PC-3 (cell line): ENCODE results near the gene UMODL1. TPM values are rescaled to one million over a fixed set of nuclear protein-coding genes. Genes with fewer than 3 reads are reported as not detected.
"Not testable (repeated sequence)": the region's sequence is repeated elsewhere in the genome, so short reads cannot be mapped to it uniquely, and the experiment has no call there.

Experiments
- ATAC-seq: fragments of 200-7000 bp; cut with Tn5 transposase; 2 replicates; pipeline ENCODE4 v1.9.1; 2020; ENCODE audit warnings: mild to moderate bottlenecking, moderate library complexity
- BruUV-seq: library from RNA; stranded (reverse); fragments of 400-500 nt; replicated peaks from 2 replicates; lab custom pipeline; 2021; lab: Mats Ljungman, UMichigan
- CTCF ChIA-PET: fragments of 300-600 bp; sonication (Branson Sonifier 250); formaldehyde crosslinking; loops from one replicate; lab custom pipeline; 2022; ENCODE audit warnings: antibody characterized with exemption; lab: Charles Lee
- POLR2A ChIA-PET: fragments of 300-600 bp; sonication (Branson Sonifier 250); formaldehyde crosslinking; loops from one replicate; lab custom pipeline; 2022; ENCODE audit warnings: antibody characterized with exemption; ENCODE audit not compliant: unreplicated experiment; lab: Charles Lee
- DNase-seq: peaks from one replicate; pipeline ENCODE4 v3.0.0-alpha.2; 2015
- H2AFZ ChIP-seq: fragments of 300-600 bp; sonication (generic); 2 replicates; pipeline ENCODE4 v1.6.0; 2016; ENCODE audit warnings: antibody characterized with exemption, low read length
- H3F3A ChIP-seq: fragments of 300-600 bp; sonication (generic); one replicate; pipeline ENCODE4 v1.6.0; 2017; ENCODE audit warnings: antibody characterized with exemption, low read length, control low read depth, mild to moderate bottlenecking; ENCODE audit not compliant: unreplicated experiment
- H3K27ac ChIP-seq: fragments of 300-600 bp; sonication (generic); 2 replicates; pipeline ENCODE4 v1.5.1; 2016; ENCODE audit warnings: mild to moderate bottlenecking, low read length
- H3K27me3 ChIP-seq: fragments of 300-600 bp; sonication (generic); 2 replicates; pipeline ENCODE4 v1.6.1; 2016; ENCODE audit warnings: low read length, mixed read lengths
- H3K36me3 ChIP-seq: fragments of 300-600 bp; sonication (generic); 2 replicates; pipeline ENCODE4 v1.6.1; 2016; ENCODE audit warnings: low read depth, mixed run types, low read length, mixed read lengths
- H3K4me1 ChIP-seq: fragments of 300-600 bp; sonication (generic); 2 replicates; pipeline ENCODE4 v1.5.1; 2016; ENCODE audit warnings: low read length; ENCODE audit not compliant: insufficient read depth
- H3K4me2 ChIP-seq: fragments of 300-600 bp; sonication (generic); 2 replicates; pipeline ENCODE4 v1.6.0; 2016; ENCODE audit warnings: low read length
- H3K4me3 ChIP-seq: fragments of 300-600 bp; sonication (generic); 2 replicates; pipeline ENCODE4 v1.5.1; 2016; ENCODE audit warnings: mild to moderate bottlenecking, low read length, mixed read lengths
- H3K79me2 ChIP-seq: fragments of 300-600 bp; sonication (generic); 2 replicates; pipeline ENCODE4 v1.6.1; 2017; ENCODE audit warnings: low read length, mixed read lengths
- H3K9ac ChIP-seq: fragments of 300-600 bp; sonication (generic); 2 replicates; pipeline ENCODE4 v1.6.0; 2016; ENCODE audit warnings: mild to moderate bottlenecking, low read length
- H3K9me2 ChIP-seq: fragments of 300-600 bp; sonication (generic); replicated peaks from 2 replicates; pipeline ENCODE4 v1.6.1; 2016; ENCODE audit warnings: mixed run types, low read length, mixed read lengths
- H3K9me3 ChIP-seq: fragments of 300-600 bp; sonication (generic); 2 replicates; pipeline ENCODE4 v1.6.1; 2016; ENCODE audit warnings: low read length, mixed read lengths
- H4K20me1 ChIP-seq: fragments of 300-600 bp; sonication (generic); 2 replicates; pipeline ENCODE4 v1.6.1; 2016; ENCODE audit warnings: low read length, mixed read lengths
- CTCF ChIP-seq: fragments of 300-600 bp; sonication (generic); conservative IDR thresholded peaks from 2 replicates; pipeline ENCODE4 v1.5.1; 2017; ENCODE audit warnings: antibody characterized with exemption, low read depth, mild to moderate bottlenecking, low read length
- EZH2 ChIP-seq: fragments of 300-600 bp; sonication (generic); IDR thresholded peaks from one replicate; pipeline ENCODE4 v1.6.1; 2017; ENCODE audit warnings: antibody characterized with exemption, mild to moderate bottlenecking, low read length; ENCODE audit not compliant: unreplicated experiment
- EZH2phosphoT487 ChIP-seq: fragments of 300-600 bp; sonication (generic); IDR thresholded peaks from 2 replicates; pipeline ENCODE4 v1.6.1; 2018; ENCODE audit warnings: mild to moderate bottlenecking, antibody characterized with exemption, low read length, borderline replicate concordance
- intact Hi-C: fragments of 100-400 bp; cut with micrococcal nuclease; formaldehyde crosslinking; loops from 2 replicates; pipeline ENCODE4 v1.9.0; 2023
- total RNA-seq: library from RNA; depleted of rRNA; stranded (reverse); fragments of >200 nt; gene quantifications from 2 replicates; pipeline ENCODE4 v1.2.3, GENCODE V29; 2014

Gene UMODL1
- total RNA-seq, 1 experiment from 2014 or later: not detected

- Histone ChIP-seq H3K27ac (no peak overlapping the region), H3K4me3 (no peak overlapping the region), H4K20me1 (no peaks in the 10 kb centered on the region), H3K9me2 (no peaks in the 10 kb centered on the region), H3F3A (no peaks in the 10 kb centered on the region), H3K4me2 (no peak overlapping the region), H3K4me1 (no peaks in the 10 kb centered on the region), H3K9ac (no peak overlapping the region), H3K36me3 (no peaks in the 10 kb centered on the region), H3K79me2 (no peaks in the 10 kb centered on the region), H3K9me3 (no peaks in the 10 kb centered on the region), H2AFZ (no peak overlapping the region), H3K27me3 (peaks cover 8% of the 10 kb centered on the region; the same call in 1 of the 2 replicates)
- TF ChIP-seq EZH2 (no peak), CTCF (no peak), EZH2phosphoT487 (no peak)
- no peak for ATAC-seq
- ChIA-PET POLR2A (no interaction called here), CTCF (no interaction called here)
- no TSS peak for BruUV-seq
- intact Hi-C loops: no loop called here
- DNase-seq: no peak
Observed at GRCh38 chr21:42179316-42179715, 108.2 kb downstream of the UMODL1 start.

- H3F3A ChIP-seq, intact Hi-C loops, CTCF ChIA-PET, H3K4me3 ChIP-seq, H3K9me3 ChIP-seq, H4K20me1 ChIP-seq, DNase-seq, H3K9me2 ChIP-seq, H3K36me3 ChIP-seq, ATAC-seq, BruUV-seq, H3K79me2 ChIP-seq, H2AFZ ChIP-seq, H3K27me3 ChIP-seq, H3K4me1 ChIP-seq, H3K9ac ChIP-seq, POLR2A ChIA-PET, H3K4me2 ChIP-seq, H3K27ac ChIP-seq: not testable (repeated sequence)
Observed at GRCh38 chr21:42180001-42180400, 108.9 kb downstream of the UMODL1 start.

- BruUV-seq: no TSS peak
- no peak for ATAC-seq
- Histone ChIP-seq H3K9me3 (no peaks in the 10 kb centered on the region), H3K36me3 (no peaks in the 10 kb centered on the region), H3K4me1 (no peaks in the 10 kb centered on the region), H3K27ac (no peak overlapping the region), H4K20me1 (no peaks in the 10 kb centered on the region), H2AFZ (no peak overlapping the region), H3K79me2 (no peaks in the 10 kb centered on the region), H3K9ac (no peak overlapping the region), H3K27me3 (no peaks in the 10 kb centered on the region), H3K4me3 (no peak overlapping the region), H3K9me2 (no peaks in the 10 kb centered on the region), H3F3A (no peaks in the 10 kb centered on the region), H3K4me2 (no peak overlapping the region)
- intact Hi-C loops: no loop called here
- DNase-seq: no peak
- POLR2A ChIA-PET: no interaction called here
- TF ChIP-seq EZH2 (no peak), EZH2phosphoT487 (no peak), CTCF (no peak)
- CTCF ChIA-PET: no interaction called here
Observed at GRCh38 chr21:42182713-42183371, 111.7 kb downstream of the UMODL1 start.
